Sigmoid colon (tissue), 4 donors: ENCODE results near the gene SIPA1L3.

Experiments used
- CTCF ChIP-seq, 4 experiments: fragments of 450-650 bp in 3 of 4; fragments of 200-600 bp in 1 of 4; IDR thresholded peaks; one replicate each; pipeline ENCODE4 v1.5.1; 2016 to 2019; ENCODE audit warnings: antibody characterized with exemption in 4 of 4, mild to moderate bottlenecking in 3 of 4, moderate library complexity in 2 of 4
- POLR2AphosphoS5 ChIP-seq, 4 donors: sonication (generic); formaldehyde crosslinking; IDR thresholded peaks; one replicate each; pipeline ENCODE4 v1.6.1; 2017; ENCODE audit warnings: antibody characterized with exemption in 4 of 4

- TF ChIP-seq CTCF (IDR thresholded peaks at IDR 0.05) (no peak), POLR2AphosphoS5 (IDR thresholded peaks at IDR 0.05) (no peak)
These were observed 215.5 kb downstream of the SIPA1L3 start for GRCh38 chr19:38122402-38123093.
